Endodermal cell (in vitro differentiated cells): ENCODE results near the gene LIPG. TPM values are rescaled to one million over a fixed set of nuclear protein-coding genes. Genes with fewer than 3 reads are reported as not detected.

Experiments used
- DNase-seq: peaks from one replicate; pipeline ENCODE4 v3.0.0-alpha.2; 2017
- H3K27ac ChIP-seq: 2 replicates; pipeline ENCODE4 v1.5.1; 2013; ENCODE audit warnings: mild to moderate bottlenecking, low read depth, low read length, moderate library complexity
- H3K27me3 ChIP-seq: 2 replicates; pipeline ENCODE4 v1.6.1; 2013; ENCODE audit warnings: mild to moderate bottlenecking, low read length, moderate library complexity; ENCODE audit not compliant: insufficient read depth, control insufficient read depth, poor library complexity, severe bottlenecking
- H3K36me3 ChIP-seq: 2 replicates; pipeline ENCODE4 v1.7.0; 2013; ENCODE audit warnings: mild to moderate bottlenecking, low read length, moderate library complexity; ENCODE audit not compliant: control insufficient read depth, insufficient read depth
- H3K4me1 ChIP-seq: one replicate; pipeline ENCODE4 v1.7.0; 2013; ENCODE audit warnings: low read length; ENCODE audit not compliant: control insufficient read depth, insufficient read depth
- H3K4me3 ChIP-seq: 2 replicates; pipeline ENCODE4 v1.5.1; 2013; ENCODE audit warnings: mild to moderate bottlenecking, low read length, moderate library complexity
- H3K9ac ChIP-seq: 2 replicates; pipeline ENCODE4 v1.6.1; 2013; ENCODE audit warnings: mild to moderate bottlenecking, low read length, moderate library complexity; ENCODE audit not compliant: poor library complexity, severe bottlenecking; ENCODE audit errors: extremely low read depth
- H3K9me3 ChIP-seq: 2 replicates; pipeline ENCODE4 v1.6.1; 2013; ENCODE audit warnings: mild to moderate bottlenecking, low read length, moderate library complexity; ENCODE audit not compliant: control insufficient read depth
- H3K27ac Mint-ChIP-seq: 2 replicates; pipeline ENCODE4 v1.8.0; 2020; ENCODE audit warnings: mixed read lengths
- H3K27me3 Mint-ChIP-seq: 2 replicates; pipeline ENCODE4 v1.8.0; 2021; ENCODE audit warnings: mild to moderate bottlenecking, mixed read lengths; ENCODE audit not compliant: insufficient read depth
- H3K36me3 Mint-ChIP-seq: 2 replicates; pipeline ENCODE4 v1.8.0; 2020; ENCODE audit warnings: low read depth, mixed read lengths
- H3K4me1 Mint-ChIP-seq: 2 replicates; pipeline ENCODE4 v1.8.0; 2020; ENCODE audit warnings: mixed read lengths
- H3K4me3 Mint-ChIP-seq: 2 replicates; pipeline ENCODE4 v1.8.0; 2020; ENCODE audit warnings: mild to moderate bottlenecking, moderate library complexity, mixed read lengths
- H3K9me3 Mint-ChIP-seq: 2 replicates; pipeline ENCODE4 v1.8.0; 2020; ENCODE audit warnings: mild to moderate bottlenecking, mixed read lengths
- CTCF ChIP-seq: fragments of 200-600 bp; sonication (generic); conservative IDR thresholded peaks from 2 replicates; pipeline ENCODE4 v1.5.0; 2021; ENCODE audit warnings: antibody characterized with exemption, mild to moderate bottlenecking
- WGBS, 2 experiments: methylation state at CpG; one replicate each; pipeline versions ENCODE4 v1.1.5 to v1.1.7; 2013; ENCODE audit warnings: missing lambda C conversion rate in 2 of 2, mixed read lengths in 1 of 2; ENCODE audit not compliant: insufficient coverage in 1 of 2, insufficient read length in 1 of 2; 5-methylcytosine and 5-hydroxymethylcytosine counted together
- total RNA-seq, 2 donors: library from RNA; stranded (reverse); fragmentation: NEBNext Ultra II Directional in 1 of 2; extraction: Animal tissue kit (Norgen Biotek cat#: 25700) in 1 of 2; gene quantifications; 2 replicates in 1 of 2; 3 replicates in 1 of 2; pipeline ENCODE4 v1.2.1, GENCODE V29; 2021

Gene LIPG
- total RNA-seq, 2 donors from 2014 or later, result 4.0 to 5.0 TPM

- H3K4me3 Mint-ChIP-seq, result no peak overlapping the region
- DNase-seq, result peak; percentile 91
- no peaks in the 10 kb centered on the region for H3K36me3 ChIP-seq
- no peaks in the 10 kb centered on the region for H3K36me3 Mint-ChIP-seq
- WGBS, 2 experiments, result 61 to 66% methylated on average over 8 to 11 of the region's 11 CpGs
- TF ChIP-seq CTCF, result no peak
- H3K27me3 Mint-ChIP-seq, result no peaks in the 10 kb centered on the region
- no peaks in the 10 kb centered on the region for H3K9me3 ChIP-seq
- H3K27me3 ChIP-seq, result no peaks in the 10 kb centered on the region
- no peak overlapping the region for H3K27ac Mint-ChIP-seq
- peaks cover 22% of the 10 kb centered on the region for H3K4me1 Mint-ChIP-seq
- no peak overlapping the region for H3K4me3 ChIP-seq
- peak overlapping the region; percentile 96 for H3K27ac ChIP-seq
- H3K9me3 Mint-ChIP-seq, result peaks cover 2% of the 10 kb centered on the region
- H3K9ac ChIP-seq, result no peak overlapping the region
- peaks cover 4% of the 10 kb centered on the region for H3K4me1 ChIP-seq
These were observed 50.7 kb downstream of the LIPG start for GRCh38 chr18:49612515-49613033.

GRCh38 chr18:49613141-49613640 lies 51.3 kb downstream of the LIPG start:
- no peaks in the 10 kb centered on the region for H3K9me3 Mint-ChIP-seq
- Histone ChIP-seq H3K27ac (peak overlapping the region; percentile 96), H3K36me3 (no peaks in the 10 kb centered on the region), H3K9ac (no peak overlapping the region), H3K27me3 (no peaks in the 10 kb centered on the region), H3K9me3 (no peaks in the 10 kb centered on the region), H3K4me1 (peaks cover 4% of the 10 kb centered on the region), H3K4me3 (no peak overlapping the region)
- H3K36me3 Mint-ChIP-seq, result no peaks in the 10 kb centered on the region
- H3K27ac Mint-ChIP-seq, result no peak overlapping the region
- no peak for TF ChIP-seq CTCF
- H3K27me3 Mint-ChIP-seq, result no peaks in the 10 kb centered on the region
- 24 to 28% methylated on average over 7 of the region's 7 CpGs for WGBS, 2 experiments
- peak; percentile 95 for DNase-seq
- peaks cover 22% of the 10 kb centered on the region for H3K4me1 Mint-ChIP-seq
- H3K4me3 Mint-ChIP-seq, result no peak overlapping the region

GRCh38 chr18:49613641-49614151 lies 51.8 kb downstream of the LIPG start:
- no peaks in the 10 kb centered on the region for H3K27me3 ChIP-seq
- Mint-ChIP-seq H3K27me3 (no peaks in the 10 kb centered on the region), H3K36me3 (no peaks in the 10 kb centered on the region), H3K4me3 (no peak overlapping the region), H3K9me3 (no peaks in the 10 kb centered on the region), H3K27ac (no peak overlapping the region), H3K4me1 (peaks cover 22% of the 10 kb centered on the region)
- peaks cover 4% of the 10 kb centered on the region for H3K4me1 ChIP-seq
- H3K4me3 ChIP-seq, result no peak overlapping the region
- DNase-seq, result peak; percentile 71
- TF ChIP-seq CTCF, result no peak
- H3K27ac ChIP-seq, result peak overlapping the region; percentile 96
- no peaks in the 10 kb centered on the region for H3K36me3 ChIP-seq
- no peaks in the 10 kb centered on the region for H3K9me3 ChIP-seq
- 29 to 35% methylated on average over 5 of the region's 5 CpGs for WGBS, 2 experiments
- no peak overlapping the region for H3K9ac ChIP-seq
